22Rv1 (cell line): ENCODE results near the gene TMEM192.

ENCODE experiments used
- CTCF ChIP-seq: fragments of 450-650 bp; IDR thresholded peaks from 2 replicates; pipeline ENCODE4 v1.5.1; 2017; ENCODE audit warnings: mild to moderate bottlenecking
- ZFX ChIP-seq: fragments of 450-650 bp; IDR thresholded peaks from 2 replicates; pipeline ENCODE4 v1.6.1; 2017; ENCODE audit warnings: antibody characterized with exemption, borderline replicate concordance

- TF ChIP-seq CTCF (no peak), ZFX (no peak)
These were observed 17.3 kb upstream of the TMEM192 start for GRCh38 chr4:165129924-165130323.
